ENCODE measurements around the gene MAP1B.

- TF ChIP-seq CTCF (IDR thresholded peaks at IDR 0.05; ENCODE audit: low read length) (no peak), EZH2 (optimal IDR thresholded peaks at IDR 0.05; ENCODE audit: low read depth, low read length) (no peak)
These were observed 121.7 kb downstream of the MAP1B start for GRCh38 chr5:72228960-72229359.

Measured in MM.1S (cell line).